ENCODE data around the gene DSC2. TPM values are rescaled to one million over a fixed set of nuclear protein-coding genes. Genes with fewer than 3 reads are reported as not detected.
"Not testable (repeated sequence)": the region's sequence is repeated elsewhere in the genome, so short reads cannot be mapped to it uniquely, and the experiment has no call there.

Gene DSC2
- polyA plus RNA-seq, 3 donors: 47.2 to 51.2 (median 47.6) TPM

DNA sequence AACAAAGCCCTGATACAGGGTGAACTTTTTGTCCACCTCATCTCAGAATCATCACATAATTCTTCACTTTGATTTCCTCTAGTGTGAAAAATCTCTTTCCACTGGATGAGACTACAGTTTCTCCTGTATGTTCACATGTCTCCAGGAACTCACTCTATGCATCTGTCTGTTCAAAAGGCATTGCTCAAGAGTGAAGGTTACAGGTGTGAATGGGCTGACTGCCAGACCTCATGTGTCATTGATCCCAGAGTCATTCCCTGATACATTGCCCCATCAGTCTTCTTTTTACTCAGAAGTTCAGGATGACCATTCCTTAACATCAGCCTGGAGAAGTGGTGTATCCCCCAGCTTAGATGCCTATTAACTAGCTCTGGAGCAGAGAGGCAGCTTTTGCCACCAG is 55.3 kb downstream of the DSC2 start:
- no peak for DNase-seq (ENCODE audit: low read depth in 3 of 3, low spot score in 2 of 3)

DNA sequence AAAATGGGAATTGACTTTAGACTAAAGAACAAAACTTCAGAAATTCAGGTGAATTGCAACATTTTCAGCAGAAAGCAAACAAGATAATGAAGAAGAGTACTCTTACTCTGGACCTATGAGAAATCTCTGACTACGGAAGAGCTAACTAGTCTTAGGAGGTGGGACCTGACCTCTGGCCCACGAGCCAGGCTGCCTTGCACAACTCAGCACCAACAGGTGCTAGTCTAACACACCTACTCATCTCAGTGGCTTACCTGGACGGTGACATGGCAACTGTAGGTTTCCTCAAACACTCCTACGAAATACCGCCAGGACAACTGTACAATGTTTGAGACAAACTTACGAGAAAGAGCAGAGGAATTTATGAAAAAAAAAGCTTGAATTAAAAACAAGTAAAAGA is 56.6 kb downstream of the DSC2 start:
- DNase-seq (ENCODE audit: low read depth in 3 of 3, low spot score in 2 of 3): no peak

DNA sequence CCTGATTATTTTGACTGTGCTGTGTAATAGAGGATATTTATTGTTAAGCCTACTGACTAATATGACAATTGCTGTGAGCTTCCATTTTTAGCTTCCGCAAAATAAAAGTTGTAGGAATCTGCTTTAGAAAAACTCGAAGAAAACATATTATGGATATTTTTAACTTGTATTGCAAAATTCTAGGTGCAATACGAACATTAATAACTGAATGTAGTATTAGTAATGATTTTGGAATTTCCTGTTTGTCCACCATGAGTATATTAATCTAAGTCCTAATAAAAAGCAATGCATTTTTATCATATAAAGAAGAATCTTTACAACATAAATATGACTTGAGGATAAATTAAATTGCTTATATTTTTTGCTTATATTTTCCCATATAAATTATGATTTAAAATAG is 57.3 kb downstream of the DSC2 start:
- no peak for DNase-seq (ENCODE audit: low read depth in 3 of 3, low spot score in 2 of 3)

DNA sequence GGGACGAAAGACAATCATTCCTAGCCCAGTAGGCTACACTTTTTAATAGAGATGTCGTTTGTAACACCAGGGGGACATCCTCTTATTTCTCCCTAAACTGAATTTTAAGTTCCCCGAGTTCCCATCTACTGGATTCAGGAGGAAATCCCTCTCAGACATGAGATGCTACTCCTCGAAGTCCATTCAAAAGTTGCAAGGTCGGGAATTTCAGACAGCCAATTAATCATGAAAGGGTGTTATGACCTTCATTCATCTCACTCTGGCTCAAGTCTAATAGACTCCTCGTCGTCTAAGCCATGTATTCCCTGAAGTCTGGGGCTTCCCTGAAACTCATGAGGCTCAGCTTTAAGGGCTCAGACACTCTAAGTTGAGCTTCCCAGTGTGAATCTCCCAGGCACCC is 58.5 kb downstream of the DSC2 start:
- no peak for DNase-seq (ENCODE audit: low read depth in 3 of 3, low spot score in 2 of 3)

DNA sequence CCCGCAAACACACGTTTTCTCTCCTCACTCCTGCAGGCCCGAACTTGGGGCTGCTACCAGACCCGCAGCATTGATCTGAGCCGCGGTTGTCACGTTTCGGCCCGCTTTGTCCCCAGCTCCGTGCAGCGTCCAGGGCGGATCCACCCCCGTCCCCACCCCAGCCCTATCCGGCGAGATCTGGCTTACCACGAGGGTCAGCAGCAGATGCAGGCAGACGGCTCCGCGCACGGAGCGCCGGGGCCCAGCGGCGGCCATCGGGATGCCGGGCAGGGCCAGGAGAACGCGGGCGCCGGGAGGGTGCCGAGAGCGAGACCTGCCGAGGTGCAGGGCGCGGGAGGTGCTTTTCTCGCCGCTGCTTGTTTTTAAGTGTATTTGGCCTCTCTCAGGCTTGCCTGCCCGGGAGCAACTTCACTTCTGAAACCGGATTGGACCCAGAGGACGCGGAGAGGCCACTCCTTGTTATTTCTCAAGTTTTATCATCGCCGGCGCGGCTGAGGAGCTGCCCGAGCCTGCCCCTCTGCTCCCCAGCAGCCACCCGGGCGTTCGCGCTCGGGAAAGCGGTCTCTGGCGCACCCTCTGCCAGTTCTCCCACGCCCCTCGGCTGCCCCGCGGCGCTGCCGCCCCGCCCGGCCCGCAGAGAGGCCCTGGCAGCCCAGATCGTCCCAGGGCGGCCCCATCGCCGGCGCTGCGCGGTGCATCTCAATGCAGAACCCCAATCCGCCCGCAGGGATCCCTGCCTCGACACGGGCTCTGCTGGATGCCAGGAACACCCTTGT is 59.6 kb downstream of the DSC2 start, which contains the start of gene DSC3:
Gene DSC3 (minus strand): TSS at position 337 of the 776 bp plus-strand sequence. CDS start 82 bp downstream, at position 255.
- DNase-seq (ENCODE audit: low read depth in 3 of 3, low spot score in 2 of 3): peak in 1 of 3 donors; percentile 34

DNA sequence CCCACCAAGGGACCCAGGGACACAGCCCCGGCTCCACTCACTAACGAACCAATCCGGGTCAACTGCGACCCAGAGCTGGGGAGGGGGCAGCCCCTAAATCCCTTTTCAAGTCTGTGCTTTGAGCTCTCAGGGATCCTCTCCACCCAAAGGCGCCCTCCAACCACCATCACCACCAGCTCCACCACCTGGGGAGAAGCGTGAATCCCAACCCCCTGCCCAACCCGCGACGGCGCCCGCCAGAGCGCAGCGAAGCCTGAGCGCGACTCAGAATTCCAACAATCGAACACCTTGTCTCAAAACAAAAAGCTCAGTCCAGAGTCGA is 60.2 kb downstream of the DSC2 start:
- no peak for DNase-seq (ENCODE audit: low read depth in 3 of 3, low spot score in 2 of 3)

DNA sequence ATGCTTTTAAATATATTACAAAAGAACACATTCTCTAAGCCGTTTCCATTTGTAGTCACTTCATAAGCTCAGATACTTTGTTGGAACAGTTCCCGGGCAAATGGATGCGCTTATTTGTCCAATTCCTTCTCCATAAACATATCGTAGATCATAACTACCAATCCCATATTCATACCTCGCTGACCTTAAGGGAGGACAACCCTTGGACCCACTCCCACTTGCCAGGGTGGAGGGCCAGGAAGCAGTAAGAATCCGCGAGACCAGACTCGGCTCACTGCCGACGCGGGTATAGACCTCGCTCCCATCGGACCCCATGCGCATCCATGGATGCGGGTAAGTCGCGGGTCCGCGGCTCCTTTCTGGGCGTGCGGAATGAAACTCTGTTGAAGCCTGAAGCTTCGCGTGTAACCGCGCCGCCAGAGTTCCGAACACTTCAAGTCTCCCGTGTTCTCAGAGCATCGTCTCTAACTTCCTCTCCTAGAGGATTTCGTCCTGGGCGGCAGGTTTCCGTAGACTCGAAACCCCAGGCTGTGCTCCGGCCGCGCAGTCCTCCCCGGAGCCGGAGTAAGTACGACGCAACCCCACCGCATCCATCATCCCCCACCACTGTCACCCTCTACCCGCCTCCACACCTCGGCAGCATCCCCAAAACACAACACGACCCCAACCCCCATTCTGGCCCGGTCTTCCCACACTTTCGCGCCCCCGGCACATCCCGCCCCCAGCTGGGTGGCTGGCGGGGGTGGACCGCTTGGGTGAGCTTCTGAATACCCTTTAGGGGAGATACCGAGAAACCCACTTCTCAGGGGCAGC is 60.7 kb downstream of the DSC2 start:
- DNase-seq (ENCODE audit: low read depth in 3 of 3, low spot score in 2 of 3): peak in 1 of 3 donors; percentile 25

DNA sequence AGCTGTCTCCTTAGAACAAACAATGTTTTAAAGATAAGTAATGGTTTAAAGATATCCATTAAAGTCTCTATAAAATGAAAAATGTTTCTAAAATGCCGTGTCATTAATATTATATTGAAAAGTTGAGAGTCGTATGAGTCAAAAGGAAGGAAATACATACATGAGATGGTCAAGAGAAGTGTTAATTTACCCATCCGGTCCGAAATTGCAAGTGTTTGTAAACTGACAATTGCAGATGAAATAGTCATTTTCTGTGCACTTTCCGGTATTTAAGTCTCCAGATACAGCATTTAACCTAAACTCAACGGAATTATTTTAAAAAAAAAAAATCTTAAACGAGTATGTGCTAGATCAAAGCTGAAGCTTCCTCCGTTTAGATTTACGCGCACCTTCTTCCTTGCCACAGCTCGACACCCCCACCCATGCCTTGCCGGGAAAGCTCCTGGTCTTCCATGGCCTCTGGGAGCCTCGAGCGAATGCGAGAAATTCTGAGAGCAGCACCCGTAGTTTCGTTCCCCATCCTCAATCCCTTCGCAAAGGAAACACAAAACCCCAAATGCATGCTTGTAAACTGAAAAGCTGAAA is 61.4 kb downstream of the DSC2 start:
- DNase-seq (ENCODE audit: low read depth in 3 of 3, low spot score in 2 of 3): peak in 1 of 3 donors; percentile 34

DNA sequence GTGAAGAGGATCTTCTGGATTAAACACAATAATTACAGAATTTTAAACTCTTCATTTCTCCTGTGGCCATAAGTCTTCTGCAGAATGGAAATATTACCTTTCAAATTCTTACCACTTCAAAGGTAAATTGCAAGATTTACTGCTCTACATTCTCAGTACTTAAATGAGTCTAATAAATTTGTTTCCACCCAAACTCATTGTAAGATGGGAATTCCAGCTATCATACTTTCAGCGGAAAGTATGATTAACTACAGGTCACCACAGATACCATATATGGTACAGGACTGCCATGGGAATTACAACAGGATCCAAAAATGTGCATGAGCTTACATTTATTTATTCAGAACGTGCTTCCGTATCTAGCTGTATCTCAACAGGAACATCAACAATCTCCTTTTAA is 62.8 kb downstream of the DSC2 start:
- no peak for DNase-seq (ENCODE audit: low read depth in 3 of 3, low spot score in 2 of 3)

DNA sequence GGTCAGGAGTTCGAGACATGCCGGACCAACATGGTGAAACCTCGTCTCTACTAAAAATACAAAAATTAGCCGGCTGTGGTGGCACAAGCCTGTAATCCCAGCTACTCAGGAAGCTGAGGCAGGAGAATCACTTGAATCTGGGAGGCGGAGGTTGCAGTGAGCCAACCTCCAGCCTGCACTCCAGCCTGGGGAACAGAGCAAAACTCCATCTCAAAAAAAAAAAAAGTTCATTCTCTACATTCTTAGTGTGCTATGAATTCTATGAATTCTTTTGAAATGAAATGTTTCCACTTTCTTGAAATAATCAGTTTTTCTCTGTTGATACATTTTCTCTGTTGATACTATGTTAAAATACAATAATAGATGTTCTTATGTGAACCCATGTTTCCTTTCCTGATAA is 64.5 kb downstream of the DSC2 start:
- not testable (repeated sequence) for DNase-seq (ENCODE audit: low read depth in 3 of 3, low spot score in 2 of 3)

DNA sequence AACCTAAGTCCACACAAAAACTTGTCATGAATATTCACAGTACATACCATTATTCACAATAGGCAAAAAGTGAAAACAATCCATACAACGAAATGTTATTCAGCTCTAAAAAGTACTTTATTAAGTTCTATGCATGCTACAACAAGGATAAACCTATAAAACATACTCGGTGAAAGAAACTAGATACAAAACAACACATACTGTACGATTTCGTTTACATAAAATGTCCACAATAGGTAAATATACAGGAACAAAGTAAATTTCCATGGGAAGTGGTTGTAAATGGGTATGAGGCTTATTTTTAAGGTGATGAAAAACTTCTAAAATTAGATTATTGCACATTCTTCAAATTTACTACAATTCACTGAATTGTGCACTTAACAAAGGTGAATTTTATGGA is 67.7 kb downstream of the DSC2 start:
- no peak for DNase-seq (ENCODE audit: low read depth in 3 of 3, low spot score in 2 of 3)

DNA sequence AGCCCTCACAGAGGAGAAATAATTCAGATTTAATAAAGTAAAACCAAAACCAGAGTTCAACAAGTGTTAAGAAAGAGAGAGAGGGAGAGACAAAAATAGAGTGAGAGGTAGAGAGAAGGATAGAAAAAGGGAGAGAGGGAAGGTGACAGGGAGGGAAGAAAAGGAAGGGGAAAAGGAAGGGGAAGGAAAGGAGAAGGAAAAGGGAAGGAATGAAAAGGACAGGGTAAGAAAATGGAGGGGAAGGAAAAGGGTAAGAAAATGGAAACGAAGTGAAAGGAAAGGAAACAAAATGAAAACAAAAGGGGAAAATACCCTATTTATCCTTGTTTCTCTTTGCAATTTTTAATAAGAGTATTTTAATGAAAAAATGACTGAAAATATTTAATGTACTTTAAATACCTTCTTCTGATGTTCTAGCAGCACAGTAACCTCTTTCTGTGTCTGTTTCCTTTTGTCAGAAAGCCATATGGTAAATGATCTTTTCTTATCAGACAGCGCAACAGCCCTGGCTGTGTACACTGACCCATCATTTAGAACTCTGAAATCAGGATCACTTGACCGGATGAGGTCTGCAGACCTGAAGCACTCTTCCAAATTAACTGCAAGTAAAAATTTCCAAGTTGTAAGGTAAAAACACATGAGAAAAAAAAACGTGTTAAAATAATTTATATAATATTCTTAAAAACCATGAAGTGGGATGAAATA is 71.5 kb downstream of the DSC2 start:
- DNase-seq (ENCODE audit: low read depth in 3 of 3, low spot score in 2 of 3): no peak

DNA sequence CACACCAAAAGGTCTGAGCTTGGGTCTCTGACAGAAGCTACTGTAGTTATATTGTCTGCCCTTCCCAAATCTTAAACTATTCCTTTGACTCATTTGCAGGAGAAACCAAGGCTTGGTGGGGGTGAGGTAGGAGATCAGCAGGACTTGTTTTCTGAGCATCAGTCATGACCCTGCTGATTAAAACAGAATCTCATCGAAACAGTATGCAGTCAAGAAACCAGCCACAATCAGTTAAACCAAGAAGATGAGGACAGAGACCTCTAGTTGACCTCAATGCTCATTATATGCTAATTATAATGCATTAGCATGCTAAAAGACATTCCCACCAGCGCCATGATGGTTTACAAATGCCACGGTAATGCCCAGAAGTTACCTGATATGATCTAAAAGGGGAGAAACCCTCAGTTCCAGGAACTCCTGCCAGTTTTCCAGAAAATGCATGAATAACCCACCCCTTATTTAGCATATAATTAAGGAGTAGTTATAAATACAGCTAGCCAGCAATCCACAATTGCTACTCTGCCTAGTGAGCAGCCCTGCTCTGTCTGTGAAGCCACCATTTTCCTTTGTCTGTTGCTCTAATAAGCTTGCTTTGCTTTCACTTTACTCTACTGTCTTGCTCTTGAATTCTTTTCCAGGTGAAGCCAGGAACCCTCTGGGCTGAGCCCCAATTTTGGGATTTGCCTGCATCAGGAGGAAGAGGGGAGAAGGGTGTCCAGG is 86.3 kb downstream of the DSC2 start:
- no peak for DNase-seq (ENCODE audit: low read depth in 3 of 3, low spot score in 2 of 3)

DNA sequence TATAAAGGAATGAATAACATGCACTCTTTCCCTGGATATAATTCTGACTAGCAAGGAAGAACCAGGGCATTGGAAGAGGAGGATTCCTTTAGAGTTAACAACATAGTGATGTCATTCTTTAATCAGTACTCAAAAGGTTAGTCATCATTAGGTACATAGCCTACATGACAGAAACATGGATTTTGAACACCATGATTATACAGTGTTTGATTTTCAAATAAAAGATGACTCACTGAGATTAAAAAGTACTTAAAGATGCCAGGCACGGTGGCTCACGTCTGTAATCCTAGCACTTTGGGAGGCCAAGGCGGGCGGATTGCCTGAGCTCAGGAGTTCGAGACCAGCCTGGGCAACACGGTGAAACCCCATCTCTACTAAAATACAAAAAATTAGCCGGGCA is 90.8 kb downstream of the DSC2 start:
- DNase-seq (ENCODE audit: low read depth in 3 of 3, low spot score in 2 of 3): not testable (repeated sequence)

DNA sequence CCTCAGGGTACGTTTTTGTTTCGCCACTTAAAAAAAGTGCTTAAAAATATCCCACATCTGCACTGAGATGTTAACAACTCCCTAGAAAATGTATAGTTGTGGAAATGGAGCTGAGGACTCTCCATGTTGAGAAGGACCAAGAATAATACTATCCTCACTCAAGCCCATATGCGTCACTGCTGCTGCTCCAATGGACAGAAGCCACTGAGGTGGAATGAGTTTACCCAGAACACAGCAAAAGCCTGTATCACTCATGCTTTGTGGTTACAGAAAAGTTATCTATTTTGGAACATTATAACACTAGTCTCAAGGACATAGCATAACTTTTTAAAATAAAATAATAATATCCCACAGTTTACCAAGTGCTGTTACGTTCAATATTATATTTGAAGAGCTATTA is 91.6 kb downstream of the DSC2 start:
- DNase-seq (ENCODE audit: low read depth in 3 of 3, low spot score in 2 of 3): no peak

Other genes with a start within 250 kb of the DSC2 start
- 1 to 10 TPM; 1.7 to 4.4 (median 2.3) TPM for gene DSC3, start 59.7 kb downstream of the DSC2 start, polyA plus RNA-seq (ENCODE audit: insufficient read length in 3 of 3)
- 1 to 10 TPM; 2.0 to 3.0 (median 2.0) TPM for gene DSC1, start 60.4 kb upstream of the DSC2 start, polyA plus RNA-seq (ENCODE audit: insufficient read length in 3 of 3)
- gene DSG1, start 215.7 kb upstream of the DSC2 start, polyA plus RNA-seq (ENCODE audit: insufficient read length in 3 of 3): under 1 TPM; 0.06 to 0.11 (median 0.07) TPM

All from right renal cortex interstitium (tissue), 3 donors.